NK-92 treated with Interleukin-12 subunit alpha and Interleukin-12 subunit beta, amount 100 ng/mL, for 24 hours (cell line): ENCODE data around the gene STXBP6.

Experiments used
- DNase-seq: peaks from one replicate; lab custom pipeline; 2025; lab: John Stamatoyannopoulos, UW

The STXBP6 gene

DNA sequence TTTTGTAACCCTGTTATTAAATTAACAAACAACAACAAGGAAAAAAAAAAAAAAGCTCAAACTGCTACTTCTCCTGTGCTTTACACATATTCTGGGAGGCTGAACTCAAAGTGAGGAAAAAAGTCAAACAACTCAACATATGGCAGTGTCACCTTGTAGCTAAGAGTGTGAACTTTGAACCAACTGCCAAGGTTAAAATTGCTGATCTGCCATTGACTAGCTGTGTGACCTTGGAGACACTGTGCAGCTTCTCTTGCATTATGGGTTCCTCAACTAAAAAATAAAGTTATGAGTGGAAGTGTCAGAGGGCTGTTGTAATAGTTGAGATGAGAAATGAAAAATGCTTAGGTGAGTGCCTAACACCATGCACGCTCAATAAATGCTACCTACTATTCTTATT lies 34.2 kb downstream of the STXBP6 start:
- DNase-seq = no peak

DNA sequence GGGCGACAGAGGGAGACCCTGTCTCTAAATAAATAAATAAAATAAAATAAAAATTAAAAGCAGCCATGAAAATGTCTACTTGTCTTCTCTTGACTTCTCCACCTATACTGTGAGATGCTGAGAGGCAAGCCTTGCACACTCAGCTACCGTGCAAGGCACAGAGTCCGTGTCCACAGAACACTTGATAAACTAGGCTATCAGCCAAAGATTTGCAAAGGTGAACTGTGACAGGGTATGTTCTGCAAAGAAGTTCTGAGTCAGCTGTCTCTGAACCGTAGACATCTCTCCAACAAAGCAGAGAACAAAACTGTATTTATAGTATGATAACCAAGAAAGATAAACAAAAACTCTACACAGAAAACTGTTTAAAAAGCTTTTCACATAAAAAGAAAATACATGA lies 35.5 kb downstream of the STXBP6 start:
- DNase-seq = no peak

DNA sequence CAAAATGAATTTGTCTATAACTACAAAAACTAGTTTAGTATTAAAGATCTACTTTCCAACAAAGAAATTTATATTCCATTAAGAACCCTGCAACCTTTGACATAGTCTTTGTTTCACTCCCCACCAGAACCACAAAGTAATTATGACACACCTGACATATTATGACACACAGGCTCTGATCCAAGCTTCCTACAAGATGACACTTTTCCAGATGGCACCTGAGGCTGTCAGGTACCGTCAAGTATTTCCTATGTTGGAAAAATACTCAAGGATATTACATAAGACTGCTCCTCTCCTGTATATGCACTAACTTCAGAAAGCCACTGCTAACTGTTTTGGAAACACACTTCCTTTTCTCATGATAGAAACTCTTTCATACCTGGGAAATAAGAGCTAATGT lies 38.9 kb downstream of the STXBP6 start:
- no peak for DNase-seq

DNA sequence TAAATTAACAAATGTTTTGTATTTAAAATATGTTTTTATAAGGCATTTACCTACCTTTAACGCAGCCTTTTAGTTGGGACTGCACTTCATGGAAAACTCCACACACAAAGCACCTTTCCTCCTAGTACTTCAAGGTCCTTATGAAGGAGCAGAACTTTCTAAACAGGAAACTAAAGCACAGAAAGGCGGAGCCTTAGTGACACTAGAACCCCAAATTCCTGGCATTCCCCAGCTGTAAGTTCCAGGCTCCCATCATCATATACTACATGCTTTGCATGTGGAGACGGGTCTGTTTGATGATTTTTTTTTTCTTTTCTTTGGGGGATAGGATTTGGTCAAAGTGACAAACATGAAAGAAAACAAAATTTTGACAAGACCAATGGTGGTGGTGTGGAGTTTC lies 39.5 kb downstream of the STXBP6 start:
- no peak for DNase-seq

DNA sequence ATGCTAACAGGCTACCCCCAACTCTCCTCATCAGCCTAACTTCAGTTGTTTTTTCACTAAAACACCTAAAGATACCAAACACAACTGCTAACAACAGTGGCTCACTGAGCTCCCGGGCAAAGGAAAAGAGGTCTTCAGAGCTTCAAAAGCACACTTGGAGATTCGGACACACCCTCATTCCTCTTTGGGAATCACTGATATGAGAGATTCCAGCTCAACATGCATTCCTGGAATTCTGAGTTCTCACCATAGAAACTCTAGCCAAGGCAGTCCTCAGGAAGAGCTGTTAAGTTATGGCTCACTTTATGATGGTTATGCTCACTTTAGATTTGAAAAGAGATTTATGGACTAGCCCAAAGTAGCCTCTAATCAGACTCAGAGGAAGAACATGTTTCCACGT lies 40.1 kb downstream of the STXBP6 start:
- DNase-seq = no peak

DNA sequence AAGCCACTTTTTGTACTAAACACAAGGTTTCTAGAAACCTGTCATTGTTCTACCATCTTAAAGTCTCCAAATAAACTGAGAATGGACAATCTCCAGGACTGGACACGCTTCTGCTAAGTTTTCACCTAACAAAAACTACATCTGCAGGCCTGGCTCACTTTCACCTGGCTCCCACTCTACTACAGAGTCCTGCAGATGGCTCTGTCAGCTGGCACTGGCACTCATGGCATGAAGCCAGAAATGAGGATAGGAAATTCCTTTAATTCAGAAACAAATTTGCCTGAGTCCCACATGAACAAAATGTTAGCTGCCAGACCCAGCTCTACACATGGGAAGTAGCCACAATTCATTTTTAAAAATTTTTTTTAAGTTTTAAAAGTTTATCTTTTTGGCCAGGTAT lies 42.1 kb downstream of the STXBP6 start:
- no peak for DNase-seq

DNA sequence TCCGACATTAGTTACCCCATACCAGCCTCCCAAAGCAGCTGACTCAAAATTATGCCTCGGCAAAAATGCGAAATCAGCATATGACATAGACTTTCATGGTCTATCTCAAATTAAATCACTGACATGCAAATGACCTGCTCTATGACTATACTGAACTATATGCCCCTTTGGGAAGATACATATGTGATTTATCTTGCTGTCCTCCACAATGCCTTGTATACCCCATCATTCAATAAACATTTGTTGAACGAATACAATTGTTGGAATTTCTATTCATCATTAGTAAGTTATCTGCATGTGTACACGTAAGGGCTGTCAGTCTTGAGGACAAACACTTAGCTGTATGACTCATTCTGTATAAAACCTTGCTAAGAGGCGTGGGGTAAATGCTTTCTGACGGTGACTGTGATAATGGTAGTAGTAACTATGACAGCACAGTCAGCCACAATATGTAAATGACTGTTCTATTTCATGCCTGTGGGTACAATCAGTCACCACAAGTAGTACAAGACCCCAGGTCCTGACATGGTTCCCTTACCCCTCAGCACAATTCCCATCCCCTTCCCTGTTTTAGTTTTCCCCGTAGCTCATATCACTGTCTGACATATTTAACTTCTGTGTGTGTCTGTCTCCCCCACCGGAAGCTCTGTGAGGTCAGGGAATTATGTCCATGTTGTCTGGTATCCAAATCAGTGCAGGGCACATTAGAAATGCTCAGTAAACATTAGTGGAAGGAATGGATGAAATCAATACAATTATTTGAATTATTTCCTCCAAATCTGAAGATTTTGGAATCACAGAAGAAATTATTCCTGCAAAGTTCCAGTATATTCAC lies 42.8 kb downstream of the STXBP6 start:
- DNase-seq = no peak

DNA sequence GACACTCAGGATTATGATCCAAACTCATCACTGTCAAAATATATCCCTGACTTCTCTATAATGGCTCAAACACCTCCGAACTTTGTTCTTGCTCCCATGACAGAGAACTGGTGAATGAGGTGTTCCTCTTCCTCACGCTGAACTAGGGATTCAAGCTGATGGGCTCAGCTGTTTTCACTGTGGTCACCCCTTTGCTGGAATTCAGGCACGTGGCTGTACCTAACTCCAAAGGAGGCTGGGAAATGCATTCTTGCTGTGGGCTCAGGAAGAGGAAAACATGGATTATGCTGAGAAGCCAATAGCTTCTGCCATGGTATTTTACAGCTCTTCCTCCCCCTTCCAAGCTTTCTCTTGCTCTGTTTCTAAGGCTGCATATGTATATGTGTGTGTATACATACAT lies 43.9 kb downstream of the STXBP6 start:
- DNase-seq = no peak

DNA sequence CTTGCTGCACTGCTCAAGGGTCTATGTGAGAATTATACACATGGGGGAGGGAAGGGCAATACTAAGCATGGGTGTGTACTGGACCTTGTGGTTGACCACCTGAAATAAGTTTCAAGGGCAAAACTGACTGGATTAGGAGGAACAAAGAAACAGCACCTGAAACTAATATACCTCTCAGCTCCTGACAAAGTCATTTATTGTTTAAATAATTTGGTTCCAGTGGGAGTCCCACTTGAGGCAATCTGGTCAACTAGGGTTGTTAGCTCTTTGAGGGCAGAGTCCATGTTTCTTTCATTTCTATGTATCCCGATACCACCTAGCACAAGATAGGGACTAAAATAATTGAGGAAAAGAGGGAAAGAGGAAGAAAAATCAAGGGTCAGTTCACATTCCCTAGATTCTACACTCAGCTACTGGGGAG lies 45.5 kb downstream of the STXBP6 start:
- no peak for DNase-seq

DNA sequence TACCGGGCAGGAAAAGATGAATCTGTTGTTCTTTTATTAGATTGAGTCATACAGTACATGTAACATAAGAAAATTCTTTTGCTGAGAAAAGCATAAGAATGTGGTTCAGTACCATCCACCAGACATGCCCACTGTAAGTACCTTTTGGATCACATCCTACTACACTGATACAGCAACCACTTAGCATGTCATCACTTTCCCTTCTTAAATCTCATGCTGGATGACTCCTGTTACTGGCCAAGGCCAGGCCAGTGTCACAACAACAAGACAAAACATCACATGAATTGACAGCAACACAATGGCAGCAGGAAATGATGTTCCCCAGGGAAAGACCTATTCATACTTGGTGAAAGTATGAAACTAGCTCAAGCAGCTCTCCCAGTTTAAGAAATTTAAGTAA lies 46.4 kb downstream of the STXBP6 start:
- DNase-seq = no peak

DNA sequence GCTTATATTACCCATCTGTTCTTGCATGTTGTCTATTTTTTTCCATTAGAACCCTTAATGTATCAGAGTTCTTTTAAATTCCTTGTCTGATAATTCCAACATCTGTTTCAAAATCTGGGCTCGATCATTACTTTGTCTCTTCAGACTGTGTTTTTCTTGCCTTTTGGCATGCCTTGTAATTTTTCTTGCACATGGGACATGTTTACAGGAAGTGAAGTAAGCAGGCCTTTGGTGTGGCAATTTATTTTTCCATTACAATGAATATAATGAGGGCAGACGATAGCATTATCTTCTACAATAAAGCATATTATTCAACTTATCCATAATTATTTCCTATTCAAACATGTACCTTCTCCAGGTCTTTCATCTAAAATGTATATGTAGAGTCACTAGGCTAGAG lies 48.3 kb downstream of the STXBP6 start:
- no peak for DNase-seq

DNA sequence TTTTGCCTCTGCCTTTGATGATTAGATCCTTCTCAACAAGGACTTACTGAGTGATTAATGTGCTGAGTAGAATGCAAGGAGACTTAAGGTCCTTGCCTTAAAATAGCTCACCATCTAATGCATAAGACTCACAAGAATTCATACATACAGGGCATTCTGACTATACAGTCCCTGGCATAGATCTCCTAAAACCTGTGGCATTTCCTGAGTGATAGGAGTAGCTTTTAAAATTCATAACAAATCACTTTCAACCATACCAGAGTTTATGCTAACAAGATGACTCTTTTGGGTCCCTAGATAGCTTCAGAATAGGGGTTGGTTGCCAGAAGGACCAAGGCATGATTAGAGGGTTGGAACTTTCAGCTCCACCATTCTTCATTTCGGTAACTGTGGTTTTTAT lies 48.8 kb downstream of the STXBP6 start:
- no peak for DNase-seq

DNA sequence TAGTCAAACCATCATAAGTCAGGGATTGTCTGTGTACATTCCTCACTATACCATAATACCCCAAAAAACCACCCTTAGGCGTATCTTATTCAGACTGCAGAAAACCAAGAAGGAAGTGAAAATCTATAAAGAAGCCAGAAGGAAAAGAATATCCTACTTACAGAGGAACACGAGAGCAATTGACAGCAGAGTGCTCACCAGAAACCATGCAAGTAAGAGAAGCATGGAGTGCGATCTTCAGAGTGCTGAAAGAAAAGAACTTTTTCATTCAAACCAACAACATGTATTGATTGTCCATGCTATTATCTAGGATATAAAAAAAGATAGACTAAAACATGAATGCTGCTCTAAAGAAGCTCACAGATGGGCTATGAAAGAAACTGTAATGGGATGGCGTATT lies 50.8 kb downstream of the STXBP6 start:
- no peak for DNase-seq

DNA sequence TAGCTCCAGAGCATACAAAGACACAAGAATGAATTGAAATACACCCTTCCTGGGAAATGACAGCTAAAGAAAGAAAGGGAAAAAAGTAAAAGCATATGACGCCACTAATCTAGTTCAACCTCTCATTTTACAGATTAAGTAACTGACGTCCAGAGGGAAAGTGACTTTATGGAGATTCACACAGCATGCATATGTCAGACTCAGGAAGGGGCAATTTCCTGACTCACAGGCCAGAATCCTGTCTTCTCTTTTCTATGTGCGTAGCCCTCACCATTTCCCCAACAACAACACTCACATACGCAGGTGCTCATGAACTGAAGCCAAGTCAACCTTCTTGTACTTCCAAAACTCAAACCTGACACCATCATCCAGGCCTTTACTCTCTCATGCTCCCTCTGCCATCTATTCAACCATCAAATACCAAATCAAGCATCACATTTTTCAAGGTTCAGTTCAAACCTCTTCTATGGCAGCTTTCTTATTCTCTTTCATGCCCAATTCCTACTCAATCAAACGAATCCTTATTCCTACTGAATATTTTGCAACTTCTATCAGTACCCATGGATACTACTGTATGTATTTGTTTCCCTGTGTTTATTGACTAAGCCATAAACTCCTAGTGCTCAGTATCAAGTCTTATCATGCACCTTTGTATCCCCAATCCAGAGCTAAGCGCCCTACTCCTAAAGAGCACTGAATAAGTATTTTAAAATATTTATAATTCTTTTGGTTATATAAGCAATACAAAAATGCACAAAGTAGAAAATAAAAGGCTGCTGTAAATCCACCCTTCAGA lies 52.8 kb downstream of the STXBP6 start:
- no peak for DNase-seq

DNA sequence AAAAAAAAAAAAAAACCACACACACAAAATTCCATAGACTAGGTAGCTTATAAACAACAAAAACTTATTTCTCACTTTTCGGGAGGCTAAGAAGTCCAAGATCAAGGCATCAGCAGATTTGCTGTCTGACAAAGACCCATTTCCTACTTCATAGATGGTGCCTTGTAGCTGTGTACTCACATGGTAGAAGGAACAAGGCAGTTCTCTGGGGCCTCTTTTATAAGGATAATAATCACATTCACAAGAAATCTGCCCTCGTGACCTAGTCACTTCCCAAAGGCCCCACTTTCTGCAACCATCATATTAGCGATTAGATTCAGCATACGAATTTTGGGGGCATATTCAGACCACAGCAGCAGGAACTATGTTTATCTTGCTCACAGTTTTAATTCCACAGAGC lies 54.9 kb downstream of the STXBP6 start:
- DNase-seq = no peak

DNA sequence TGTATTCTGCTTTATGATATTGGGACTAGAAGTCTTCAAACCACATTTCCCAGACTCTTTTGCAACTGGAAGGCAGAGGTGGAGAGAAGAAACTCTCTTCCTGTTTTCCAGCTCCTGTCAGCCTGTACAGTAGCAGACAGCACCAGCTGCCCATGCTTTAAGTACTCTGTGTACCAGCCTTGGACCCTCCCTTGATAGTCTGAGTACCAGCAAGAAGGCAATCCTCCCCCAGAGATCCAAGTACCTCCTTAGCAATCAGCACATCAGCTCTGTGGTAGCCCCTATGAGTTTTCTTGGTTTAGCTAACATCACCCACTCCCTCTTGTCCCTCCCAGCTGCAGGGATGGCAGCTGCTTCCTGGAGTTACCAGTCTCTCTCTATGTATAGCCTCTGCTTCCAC lies 56.3 kb downstream of the STXBP6 start:
- DNase-seq = no peak

DNA sequence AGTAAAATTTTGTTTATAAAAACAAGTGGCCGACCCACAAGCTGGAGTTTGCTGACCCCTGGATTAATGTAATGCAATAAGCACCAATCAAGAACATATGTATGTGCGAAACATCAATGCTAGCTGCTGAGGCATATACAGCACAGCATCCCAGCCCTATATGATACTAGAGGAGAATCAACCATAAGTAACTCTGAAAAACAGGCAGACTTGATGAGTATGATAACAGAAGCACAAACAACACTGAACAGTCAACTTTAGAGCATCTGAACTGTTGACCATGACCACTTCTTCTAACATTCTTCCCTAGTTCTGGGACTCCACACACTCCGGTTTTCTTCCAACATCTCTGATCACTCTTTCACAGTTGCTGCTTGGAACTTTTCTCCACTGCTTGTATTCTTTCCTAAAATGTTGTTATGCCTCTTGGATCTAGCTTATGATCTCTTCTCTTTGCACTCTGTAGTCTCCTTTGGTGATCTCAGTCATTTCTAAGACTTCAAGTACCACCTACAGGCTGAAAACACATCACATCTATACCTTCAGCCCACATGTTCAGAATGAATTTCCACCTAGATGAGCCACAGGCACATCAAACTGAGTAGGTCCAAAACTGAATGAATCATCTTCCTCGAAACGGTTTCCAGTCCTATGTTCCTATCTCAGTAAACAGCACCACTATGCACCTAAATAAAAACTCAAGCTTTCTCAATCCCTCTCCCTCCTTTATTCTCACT lies 57.2 kb downstream of the STXBP6 start:
- DNase-seq = no peak

DNA sequence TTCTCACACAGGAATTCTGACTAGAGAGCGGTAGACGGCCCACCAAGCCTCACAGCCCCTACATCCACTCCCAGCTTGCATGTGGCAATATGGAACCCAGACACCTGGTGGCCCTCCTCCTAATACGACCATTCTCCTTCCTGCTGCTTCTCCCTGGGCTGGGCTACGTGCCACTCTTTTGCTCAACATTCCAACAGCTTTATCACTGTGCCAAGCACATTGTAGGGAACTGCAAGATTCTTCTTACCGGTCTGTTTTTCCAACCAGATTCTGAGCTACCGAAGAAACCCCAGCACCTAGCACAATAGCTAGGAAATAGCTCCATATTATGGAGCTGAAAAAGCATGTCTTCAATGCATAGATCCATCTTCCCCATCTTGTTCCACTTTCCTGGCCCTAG lies 58.1 kb downstream of the STXBP6 start:
- DNase-seq = no peak

DNA sequence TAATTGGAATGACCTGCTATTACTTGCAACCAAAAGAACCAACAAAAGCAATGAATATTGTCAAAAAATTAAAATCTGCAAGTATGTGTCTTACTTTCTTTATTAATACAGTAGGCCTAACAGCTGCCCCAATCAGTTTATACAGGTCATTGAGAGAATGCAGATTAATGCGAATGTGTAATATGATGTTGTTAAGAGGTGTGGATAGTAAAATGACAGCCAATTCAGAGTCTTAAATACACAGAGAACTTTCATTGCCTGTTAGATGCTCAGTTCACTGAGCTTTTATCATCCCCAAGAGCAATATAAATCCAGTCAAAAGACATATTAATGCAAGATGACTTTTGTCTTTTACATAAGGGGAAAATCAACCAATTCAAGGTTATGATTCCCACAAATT lies 58.7 kb downstream of the STXBP6 start:
- DNase-seq = no peak

DNA sequence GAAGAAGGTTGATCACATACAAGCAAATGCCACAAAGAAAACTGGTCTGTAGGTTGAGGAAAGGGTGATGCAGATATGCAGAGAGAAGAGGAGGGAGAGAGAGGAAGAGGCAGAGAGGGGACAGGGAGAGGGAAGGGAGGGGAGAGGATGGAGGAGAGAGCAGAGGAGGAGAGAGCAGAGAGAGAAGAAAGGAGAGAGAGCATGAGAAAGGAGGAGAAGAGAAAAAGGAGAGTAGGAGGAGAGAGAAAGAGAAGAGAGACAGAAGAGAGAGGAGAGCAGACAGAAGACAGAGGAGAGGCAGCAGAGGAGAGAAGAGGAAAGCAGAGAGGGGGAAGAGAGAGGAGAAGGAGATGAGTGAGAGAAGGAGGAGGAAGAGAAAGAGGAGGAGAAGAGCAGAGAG lies 59.2 kb downstream of the STXBP6 start:
- DNase-seq = no peak

DNA sequence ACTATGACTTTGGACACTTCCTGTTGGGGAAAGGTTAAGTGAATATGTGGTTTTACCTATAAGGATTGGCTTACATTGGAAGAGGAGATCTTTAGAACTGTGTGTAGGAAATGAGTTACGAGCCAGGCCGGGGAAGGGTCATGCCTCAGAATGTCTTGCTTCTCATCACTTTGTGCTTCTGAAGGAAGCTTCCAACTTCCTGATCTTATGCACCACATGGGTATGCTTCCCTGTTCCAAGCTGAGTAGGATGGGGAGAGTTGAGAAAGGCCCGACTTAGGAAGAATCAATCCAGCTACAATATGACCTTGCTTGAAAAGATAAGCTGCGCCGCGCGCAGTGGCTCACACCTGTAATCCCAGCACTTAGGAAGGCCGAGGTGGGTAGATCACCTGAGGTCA lies 59.9 kb downstream of the STXBP6 start:
- DNase-seq = no peak

DNA sequence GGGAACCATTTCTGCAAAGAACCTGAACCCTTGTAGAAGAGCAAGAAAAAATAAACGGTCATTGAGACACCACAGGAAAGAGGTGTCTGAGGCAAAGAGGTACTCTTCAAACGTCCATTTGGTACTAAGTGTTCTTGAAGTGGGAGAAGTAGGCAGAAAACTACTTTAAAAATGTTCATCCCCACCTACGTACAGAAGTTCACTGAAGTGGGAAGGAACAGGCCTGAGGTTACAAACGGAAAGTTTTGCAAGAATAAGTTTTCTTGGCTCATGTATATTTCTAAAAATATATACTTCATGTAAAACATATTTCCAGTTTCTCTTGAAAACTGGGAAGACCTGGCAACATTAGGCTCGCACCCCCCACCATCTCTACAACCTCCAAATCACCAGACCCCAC lies 61.2 kb downstream of the STXBP6 start:
- DNase-seq = no peak
